CD8-positive, alpha-beta memory T cell (primary cell): ENCODE measurements around the gene SGCA. TPM values are rescaled to one million over a fixed set of nuclear protein-coding genes. Genes with fewer than 3 reads are reported as not detected.

ENCODE experiments used
- CTCF ChIA-PET: fragments of 350-600 bp; sonication (Branson Sonifier 250); formaldehyde crosslinking; loops from one replicate; lab custom pipeline; 2021; ENCODE audit warnings: antibody characterized with exemption; lab: Charles Lee
- POLR2A ChIA-PET: fragments of 350-600 bp; sonication (Branson Sonifier 250); formaldehyde crosslinking; loops from one replicate; lab custom pipeline; 2021; ENCODE audit warnings: antibody characterized with exemption; lab: Charles Lee
- DNase-seq, 5 donors: peaks; one replicate each; pipeline versions ENCODE4 v3.0.0 to v3.0.0-alpha.2; 2020 to 2022; ENCODE audit warnings: mixed read lengths in 1 of 5
- H3K27ac ChIP-seq: one replicate; pipeline ENCODE4 v1.7.0; 2013; ENCODE audit warnings: low read depth, mild to moderate bottlenecking, low read length, moderate library complexity
- H3K27me3 ChIP-seq: 2 replicates; pipeline ENCODE4 v1.7.0; 2013; ENCODE audit warnings: low read length, mild to moderate bottlenecking; ENCODE audit not compliant: insufficient read depth, poor library complexity, severe bottlenecking
- H3K36me3 ChIP-seq: 2 replicates; pipeline ENCODE4 v1.7.0; 2013; ENCODE audit warnings: mild to moderate bottlenecking, low read length, moderate library complexity; ENCODE audit not compliant: insufficient read depth
- H3K4me1 ChIP-seq: 2 replicates; pipeline ENCODE4 v1.7.0; 2013; ENCODE audit warnings: mild to moderate bottlenecking, low read length, moderate library complexity; ENCODE audit not compliant: insufficient read depth
- H3K4me3 ChIP-seq: 2 replicates; pipeline ENCODE4 v1.7.0; 2013; ENCODE audit warnings: mild to moderate bottlenecking, low read length
- H3K9me3 ChIP-seq: 2 replicates; pipeline ENCODE4 v1.7.0; 2013; ENCODE audit warnings: mild to moderate bottlenecking, low read length
- H3K27ac Mint-ChIP-seq, 8 donors: one replicate each; pipeline ENCODE4 v1.8.0; 2020 to 2021; ENCODE audit warnings: mixed read lengths in 8 of 8, mild to moderate bottlenecking in 6 of 8, inconsistent platforms in 3 of 8, moderate library complexity in 3 of 8
- H3K27me3 Mint-ChIP-seq, 2 donors: one replicate each; pipeline ENCODE4 v1.8.0; 2020 to 2021; ENCODE audit warnings: mixed read lengths in 2 of 2, mild to moderate bottlenecking in 1 of 2, moderate library complexity in 1 of 2
- H3K36me3 Mint-ChIP-seq, 3 donors: one replicate each; pipeline ENCODE4 v1.8.0; 2020 to 2021; ENCODE audit warnings: mixed read lengths in 3 of 3, inconsistent platforms in 1 of 3, mild to moderate bottlenecking in 1 of 3
- H3K4me1 Mint-ChIP-seq, 3 donors: one replicate each; pipeline ENCODE4 v1.8.0; 2020 to 2021; ENCODE audit warnings: mixed read lengths in 3 of 3, inconsistent platforms in 1 of 3, mild to moderate bottlenecking in 1 of 3
- H3K4me3 Mint-ChIP-seq, 7 donors: one replicate each; pipeline ENCODE4 v1.8.0; 2020 to 2021; ENCODE audit warnings: mixed read lengths in 7 of 7, mild to moderate bottlenecking in 6 of 7, moderate library complexity in 4 of 7, inconsistent platforms in 2 of 7
- H3K9me3 Mint-ChIP-seq, 5 donors: one replicate each; pipeline ENCODE4 v1.8.0; 2020 to 2022; ENCODE audit warnings: mixed read lengths in 5 of 5, mild to moderate bottlenecking in 3 of 5, moderate library complexity in 2 of 5, inconsistent platforms in 1 of 5
- polyA plus RNA-seq: library from polyadenylated mRNA; unstranded; fragments of 300-500 nt; fragmentation: Illumina TruSeq; gene quantifications from one replicate; pipeline ENCODE4 v1.2.3, GENCODE V29; 2021
- total RNA-seq, 2 experiments: library from RNA; stranded (reverse); gene quantifications; one replicate each; pipeline ENCODE4 v1.2.3, GENCODE V29; 2021

SGCA gene
- total and polyA plus RNA-seq, 3 experiments from 2014 or later: 0.31 TPM; not detected in 2

GRCh38 chr17:50188531-50188920 lies 22.7 kb downstream of the SGCA start:
- ChIA-PET CTCF (interaction anchor here (0.9 to 1.1 kb wide), 2 partner anchors 12 to 38 kb away, joined by 3 read pairs; partner anchors contain the start of gene PPP1R9B), POLR2A (no interaction called here)
- Mint-ChIP-seq H3K4me1 (peaks cover 7 to 12% (median 7%) of the 10 kb centered on the region in 3 donors), H3K4me3 (peak overlapping the region in 1 of 7 donors; percentile 36), H3K27me3 (peaks cover 0 to 3% of the 10 kb centered on the region in 2 donors), H3K36me3 (no peaks in the 10 kb centered on the region), H3K27ac (no peak overlapping the region), H3K9me3 (no peaks in the 10 kb centered on the region)
- H3K36me3 ChIP-seq: no peaks in the 10 kb centered on the region
- H3K4me3 ChIP-seq: no peak overlapping the region
- peaks cover 9% of the 10 kb centered on the region for H3K4me1 ChIP-seq
- H3K27me3 ChIP-seq: no peaks in the 10 kb centered on the region
- H3K9me3 ChIP-seq: no peaks in the 10 kb centered on the region
- no peak overlapping the region for H3K27ac ChIP-seq
- DNase-seq: no peak

GRCh38 chr17:50188921-50189549 lies 23.2 kb downstream of the SGCA start:
- H3K4me3 Mint-ChIP-seq: peak overlapping the region in 1 of 7 donors; percentile 36
- CTCF ChIA-PET: no interaction called here

GRCh38 chr17:50189550-50190292 lies 23.9 kb downstream of the SGCA start:
- no peaks in the 10 kb centered on the region for H3K9me3 Mint-ChIP-seq
- no peaks in the 10 kb centered on the region for H3K27me3 ChIP-seq
- no peaks in the 10 kb centered on the region for H3K4me1 ChIP-seq
- H3K4me3 ChIP-seq: no peak overlapping the region
- no peak overlapping the region for H3K27ac Mint-ChIP-seq
- ChIA-PET CTCF (no interaction called here), POLR2A (no interaction called here)
- H3K27ac ChIP-seq: no peak overlapping the region
- H3K27me3 Mint-ChIP-seq: peaks cover 0 to 2% of the 10 kb centered on the region in 2 donors
- H3K4me1 Mint-ChIP-seq: peaks cover 0 to 2% (median 0%) of the 10 kb centered on the region in 3 donors
- no peaks in the 10 kb centered on the region for H3K9me3 ChIP-seq
- DNase-seq: no peak
- H3K36me3 ChIP-seq: no peaks in the 10 kb centered on the region
- H3K36me3 Mint-ChIP-seq: no peaks in the 10 kb centered on the region
- no peak overlapping the region for H3K4me3 Mint-ChIP-seq

More at GRCh38 chr17:50188921-50189549, 23.2 kb downstream of the SGCA start:
- Mint-ChIP-seq H3K27me3 (peaks cover 0 to 2% of the 10 kb centered on the region in 2 donors), H3K9me3 (no peaks in the 10 kb centered on the region), H3K4me1 (peaks cover 2 to 7% (median 2%) of the 10 kb centered on the region in 3 donors), H3K27ac (no peak overlapping the region), H3K36me3 (no peaks in the 10 kb centered on the region)
- DNase-seq: no peak
- H3K9me3 ChIP-seq: no peaks in the 10 kb centered on the region
- no peaks in the 10 kb centered on the region for H3K27me3 ChIP-seq
- H3K4me3 ChIP-seq: no peak overlapping the region
- peaks cover 4% of the 10 kb centered on the region for H3K4me1 ChIP-seq
- no peak overlapping the region for H3K27ac ChIP-seq
- no peaks in the 10 kb centered on the region for H3K36me3 ChIP-seq
- POLR2A ChIA-PET: no interaction called here

GRCh38 chr17:50190293-50190602 lies 24.4 kb downstream of the SGCA start:
- Histone ChIP-seq H3K4me1 (no peaks in the 10 kb centered on the region), H3K9me3 (no peaks in the 10 kb centered on the region), H3K4me3 (no peak overlapping the region), H3K27ac (no peak overlapping the region), H3K36me3 (no peaks in the 10 kb centered on the region), H3K27me3 (no peaks in the 10 kb centered on the region)
- no peak overlapping the region for H3K4me3 Mint-ChIP-seq
- ChIA-PET POLR2A (no interaction called here), CTCF (interaction anchor here (1.4 kb wide), 1 partner anchor 10 kb away, joined by 4 read pairs; no protein-coding TSS in a partner anchor)
- H3K27ac Mint-ChIP-seq: no peak overlapping the region
- peaks cover 0 to 2% of the 10 kb centered on the region in 2 donors for H3K27me3 Mint-ChIP-seq
- no peak for DNase-seq
- no peaks in the 10 kb centered on the region for H3K36me3 Mint-ChIP-seq
- H3K9me3 Mint-ChIP-seq: no peaks in the 10 kb centered on the region
- H3K4me1 Mint-ChIP-seq: no peaks in the 10 kb centered on the region

- Histone ChIP-seq H3K27me3 (no peaks in the 10 kb centered on the region), H3K4me3 (no peak overlapping the region), H3K27ac (no peak overlapping the region), H3K4me1 (no peaks in the 10 kb centered on the region), H3K36me3 (no peaks in the 10 kb centered on the region), H3K9me3 (no peaks in the 10 kb centered on the region)
- peak overlapping the region in 2 of 8 donors; percentile 84 to 85 for H3K27ac Mint-ChIP-seq
- POLR2A ChIA-PET: no interaction called here
- no peaks in the 10 kb centered on the region for H3K36me3 Mint-ChIP-seq
- DNase-seq: no peak
- no peaks in the 10 kb centered on the region for H3K4me1 Mint-ChIP-seq
- H3K4me3 Mint-ChIP-seq: no peak overlapping the region
- CTCF ChIA-PET: interaction anchor here (1.4 kb wide), 1 partner anchor 9 kb away, joined by 4 read pairs; no protein-coding TSS in a partner anchor
- peaks cover 0 to 2% of the 10 kb centered on the region in 2 donors for H3K27me3 Mint-ChIP-seq
- no peaks in the 10 kb centered on the region for H3K9me3 Mint-ChIP-seq
These were observed 25.0 kb downstream of the SGCA start for GRCh38 chr17:50190603-50191358.

GRCh38 chr17:50191359-50192143 lies 25.7 kb downstream of the SGCA start:
- no peaks in the 10 kb centered on the region for H3K9me3 Mint-ChIP-seq
- Histone ChIP-seq H3K9me3 (no peaks in the 10 kb centered on the region), H3K27me3 (no peaks in the 10 kb centered on the region), H3K36me3 (no peaks in the 10 kb centered on the region), H3K27ac (no peak overlapping the region), H3K4me3 (no peak overlapping the region), H3K4me1 (no peaks in the 10 kb centered on the region)
- ChIA-PET POLR2A (no interaction called here), CTCF (interaction anchor here (1.4 kb wide), 1 partner anchor 8 kb away, joined by 4 read pairs; no protein-coding TSS in a partner anchor)
- no peaks in the 10 kb centered on the region for H3K4me1 Mint-ChIP-seq
- H3K27ac Mint-ChIP-seq: no peak overlapping the region
- DNase-seq: no peak
- no peak overlapping the region for H3K4me3 Mint-ChIP-seq
- peaks cover 0 to 2% of the 10 kb centered on the region in 2 donors for H3K27me3 Mint-ChIP-seq
- H3K36me3 Mint-ChIP-seq: no peaks in the 10 kb centered on the region

- no peak overlapping the region for H3K4me3 ChIP-seq
- no peaks in the 10 kb centered on the region for H3K4me1 ChIP-seq
- Mint-ChIP-seq H3K4me1 (no peaks in the 10 kb centered on the region), H3K27me3 (peaks cover 0 to 2% of the 10 kb centered on the region in 2 donors), H3K4me3 (no peak overlapping the region), H3K36me3 (no peaks in the 10 kb centered on the region), H3K27ac (peak overlapping the region in 1 of 8 donors; percentile 57), H3K9me3 (no peaks in the 10 kb centered on the region)
- no peaks in the 10 kb centered on the region for H3K27me3 ChIP-seq
- DNase-seq: no peak
- ChIA-PET POLR2A (no interaction called here), CTCF (no interaction called here)
- no peaks in the 10 kb centered on the region for H3K36me3 ChIP-seq
- H3K9me3 ChIP-seq: no peaks in the 10 kb centered on the region
- H3K27ac ChIP-seq: no peak overlapping the region
These were observed 26.4 kb downstream of the SGCA start for GRCh38 chr17:50192144-50192617.
